GM21717 (cell line): ENCODE measurements around the gene MAPK8IP1.

Experiments
- ATAC-seq: cut with Tn5 transposase; IDR thresholded peaks from one replicate; pipeline ENCODE4 v1.9.1; 2021; ENCODE audit warnings: mild to moderate bottlenecking, moderate library complexity; ENCODE audit not compliant: unreplicated experiment

The MAPK8IP1 gene

DNA sequence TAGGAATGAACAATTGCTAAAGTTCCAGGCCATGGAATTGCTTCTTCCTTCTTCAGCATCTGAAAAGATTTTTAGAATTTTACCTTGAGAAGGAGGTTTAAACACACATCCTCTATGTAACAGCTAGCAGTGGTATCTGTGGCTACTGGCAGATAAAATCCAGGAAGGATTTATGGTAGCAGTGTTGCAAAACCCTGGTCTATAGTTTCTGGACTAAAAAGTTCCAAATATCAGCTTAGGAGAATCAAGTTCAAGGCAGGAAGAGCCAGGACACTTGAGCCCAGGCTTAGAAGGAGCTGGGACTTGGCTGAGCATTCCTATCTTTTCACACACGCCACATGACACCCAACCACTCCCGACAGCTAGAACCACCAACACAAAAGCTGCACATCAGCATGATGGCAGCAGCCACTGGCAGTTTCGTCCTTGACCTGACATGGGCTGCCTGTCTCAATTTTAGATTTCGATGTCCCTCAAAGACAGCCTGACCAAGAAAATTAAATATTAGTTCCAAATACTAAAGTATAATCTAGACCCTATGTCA is 51.1 kb downstream of the MAPK8IP1 start:
- no peak for ATAC-seq

DNA sequence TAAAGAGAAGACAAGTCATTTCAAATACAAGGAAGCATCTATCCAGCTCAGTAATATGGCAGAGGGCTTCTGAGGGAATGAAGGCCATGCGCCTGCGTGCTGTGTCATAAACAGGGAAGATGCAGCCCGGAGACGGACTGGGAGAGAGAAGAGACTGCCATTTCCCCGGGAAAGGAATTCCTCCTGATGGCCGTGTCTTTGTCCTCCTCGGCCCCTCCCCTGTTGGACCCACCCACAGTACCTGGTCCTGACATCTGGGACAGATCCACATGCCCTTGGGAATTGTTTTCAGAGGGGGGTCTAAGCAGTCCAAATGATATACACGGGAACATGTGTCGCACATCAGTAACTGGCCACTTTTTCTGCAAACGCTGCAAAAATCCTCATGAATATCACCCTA is 52.5 kb downstream of the MAPK8IP1 start:
- ATAC-seq = no peak

DNA sequence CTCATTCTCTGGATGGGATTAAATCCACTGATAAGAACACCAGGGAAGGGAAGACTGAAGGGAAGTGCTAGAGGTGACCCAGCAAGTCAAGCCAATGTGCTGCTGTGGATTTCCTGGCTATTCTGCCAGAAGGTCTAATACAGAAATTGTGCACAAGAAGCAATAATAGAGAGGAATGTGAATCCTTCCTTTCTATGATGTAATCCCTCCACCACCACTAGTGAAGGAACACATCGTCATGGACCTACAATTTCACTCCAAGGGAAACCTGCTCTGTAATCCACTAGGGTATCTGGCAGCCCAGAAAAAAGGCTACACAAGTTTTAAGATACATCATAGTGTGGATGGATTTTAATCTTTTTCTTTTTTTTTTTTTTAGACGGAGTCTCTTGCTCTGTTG is 54.4 kb downstream of the MAPK8IP1 start:
- ATAC-seq = no peak

DNA sequence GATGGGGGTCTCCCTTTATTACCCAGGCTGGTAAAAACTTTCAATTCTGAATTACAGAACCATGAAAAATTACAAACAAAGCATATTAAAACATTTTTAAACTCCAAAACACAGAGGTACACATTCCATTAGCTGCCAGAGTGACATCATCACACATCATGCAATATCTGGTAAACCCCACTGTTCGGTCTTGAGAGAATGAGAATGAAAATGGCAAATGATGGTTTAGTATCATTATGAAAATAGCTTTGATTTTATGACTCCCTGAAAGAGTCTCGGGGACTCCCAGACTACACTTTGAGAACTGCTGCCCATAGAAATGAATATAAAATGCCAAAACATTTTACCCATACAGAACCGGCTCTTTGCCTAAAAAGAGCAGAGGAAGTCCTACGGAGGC is 55.8 kb downstream of the MAPK8IP1 start:
- no peak for ATAC-seq

DNA sequence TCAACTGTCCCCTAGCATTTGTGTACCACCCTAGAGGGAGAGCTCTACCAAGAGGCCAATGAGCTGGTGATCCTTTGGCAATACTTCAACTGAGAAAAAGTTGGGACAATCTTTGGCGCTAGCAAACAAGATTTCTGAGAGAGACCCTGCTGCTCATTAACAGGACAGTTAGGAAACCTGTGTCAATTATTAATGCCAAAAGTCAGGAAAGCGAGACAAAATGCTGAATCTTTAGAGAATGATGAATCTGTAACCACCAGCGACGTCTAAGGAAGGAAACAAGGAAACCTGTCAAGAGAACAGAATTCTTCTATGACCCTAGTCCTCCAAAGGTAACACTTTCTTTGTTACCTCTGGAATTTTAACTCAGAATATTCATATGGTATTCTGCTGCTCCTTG is 56.9 kb downstream of the MAPK8IP1 start:
- ATAC-seq = no peak

DNA sequence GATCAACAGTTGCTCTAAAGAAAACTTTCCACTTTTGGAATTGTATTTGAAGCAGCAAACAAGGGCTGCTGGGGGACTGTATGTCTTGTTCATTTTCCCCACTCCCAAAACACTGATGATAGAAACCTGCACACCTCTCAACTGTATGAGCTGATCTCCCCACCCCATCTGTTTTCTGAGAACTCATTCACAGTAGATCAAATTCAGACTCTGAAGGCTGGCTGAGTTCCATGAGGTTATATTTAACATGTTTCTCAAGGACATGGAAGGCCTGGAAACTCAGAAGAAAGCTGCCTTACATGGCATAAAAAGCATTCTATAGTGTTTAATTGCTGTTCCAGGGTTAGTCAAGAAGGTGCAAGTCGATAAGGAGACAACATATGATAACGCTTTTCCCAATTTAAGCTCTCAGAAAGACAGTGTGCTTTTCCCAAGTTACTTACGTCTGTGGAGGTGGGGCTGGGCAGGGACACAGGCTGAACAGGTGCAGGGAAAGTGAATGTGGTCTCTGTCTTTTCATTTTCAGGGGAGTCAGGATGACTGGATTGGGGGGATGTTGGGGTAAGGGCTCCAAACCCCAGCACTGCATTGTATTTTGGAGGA is 60.0 kb downstream of the MAPK8IP1 start:
- no peak for ATAC-seq

DNA sequence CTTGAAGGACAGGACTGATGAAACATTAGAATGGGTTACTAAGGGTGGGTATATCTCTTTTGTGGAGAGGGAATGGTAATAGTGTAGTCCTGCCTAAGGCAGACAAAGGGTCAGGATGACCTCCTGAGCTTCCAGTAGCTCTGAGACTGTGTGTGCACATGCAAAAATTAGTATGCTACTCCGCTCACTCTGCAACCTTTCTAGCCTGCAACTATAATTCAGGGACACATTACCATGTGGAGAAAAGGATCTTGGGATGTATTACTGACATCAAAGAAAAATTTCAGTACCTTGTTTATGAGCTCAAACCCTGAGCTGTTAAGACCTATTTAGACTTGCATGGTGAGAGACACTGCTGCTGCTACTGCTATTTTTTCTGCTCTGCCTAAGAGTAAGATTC is 62.4 kb downstream of the MAPK8IP1 start:
- no peak for ATAC-seq

DNA sequence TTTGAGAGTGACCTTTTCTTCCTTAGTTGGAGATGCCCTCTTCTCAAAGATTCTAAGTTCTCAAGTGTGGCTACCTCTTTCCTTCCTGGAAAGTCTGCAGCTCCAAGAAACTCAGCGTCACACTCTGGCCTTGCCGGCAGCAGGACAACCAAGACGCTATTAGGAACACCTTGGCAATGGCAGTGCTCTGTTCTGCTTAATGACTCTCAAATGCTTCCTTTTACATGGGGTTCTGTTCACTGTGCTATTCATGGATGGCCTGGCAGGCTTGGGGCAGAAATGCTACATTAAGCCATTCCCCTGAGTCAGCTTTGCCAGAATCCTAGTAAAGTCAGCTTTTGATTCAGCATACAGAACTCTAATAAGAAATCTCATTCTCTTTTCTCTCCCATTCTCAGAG is 62.9 kb downstream of the MAPK8IP1 start:
- no peak for ATAC-seq

DNA sequence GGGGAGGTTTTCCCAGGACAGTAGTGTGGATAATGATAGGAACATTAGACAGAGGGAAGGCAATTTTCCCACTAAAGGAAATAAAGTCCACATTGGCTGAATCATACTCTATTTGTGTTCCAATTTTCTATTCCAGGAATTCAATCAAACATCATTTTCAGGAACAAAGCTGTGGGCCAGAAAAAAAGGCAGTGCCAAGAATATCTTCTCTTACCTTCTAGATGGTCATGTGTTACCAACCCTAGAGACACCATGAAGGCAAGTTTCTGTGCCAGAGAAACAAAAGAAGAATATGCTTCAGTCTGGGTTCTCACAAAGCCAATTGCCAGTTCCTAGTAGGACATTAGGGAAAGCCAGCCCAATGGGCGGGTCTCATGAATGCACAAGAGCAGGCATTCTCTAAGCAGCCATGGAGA is 64.5 kb downstream of the MAPK8IP1 start:
- ATAC-seq = no peak
